ENCODE data around the gene ARHGAP4.
A peak's percentile ranks its signal among the peaks of the same experiment; 100 is the strongest.

Gene ARHGAP4

GRCh38 chrX:153938226-153938786 lies 12.2 kb upstream of the ARHGAP4 start:
- peak; percentile 18 for DNase-seq
- Histone ChIP-seq H3K4me3 (ENCODE audit: low read depth, low read length) (no peak overlapping the region), H3K36me3 (peaks cover 2% of the 10 kb centered on the region), H3K27ac (no peak overlapping the region), H3K27me3 (ENCODE audit: insufficient read depth, low read depth, severe bottlenecking) (peaks cover 18% of the 10 kb centered on the region), H3K9me3 (ENCODE audit: severe bottlenecking) (peaks cover 3% of the 10 kb centered on the region)
- 0 out of 2 replicates have a peak, but pooled peaks have one; percentile 14 for TF ChIP-seq CTCF (IDR thresholded peaks at IDR 0.05; ENCODE audit: low read depth, low read length)

- Histone ChIP-seq H3K4me3 (ENCODE audit: low read depth, low read length) (no peak overlapping the region), H3K27ac (no peak overlapping the region), H3K27me3 (ENCODE audit: insufficient read depth, low read depth, severe bottlenecking) (peaks cover 18% of the 10 kb centered on the region), H3K9me3 (ENCODE audit: severe bottlenecking) (peaks cover 3% of the 10 kb centered on the region), H3K36me3 (peaks cover 14% of the 10 kb centered on the region)
- DNase-seq: no peak
- TF ChIP-seq CTCF (IDR thresholded peaks at IDR 0.05; ENCODE audit: low read depth, low read length): no peak
Measured at GRCh38 chrX:153937056-153937455, 11.0 kb upstream of the ARHGAP4 start.

GRCh38 chrX:153935326-153935851 lies 9.3 kb upstream of the ARHGAP4 start:
- Histone ChIP-seq H3K4me3 (ENCODE audit: low read depth, low read length) (peak overlapping the region; percentile 15; the same call in 1 of the 2 replicates), H3K9me3 (ENCODE audit: severe bottlenecking) (peaks cover 3% of the 10 kb centered on the region), H3K27me3 (ENCODE audit: insufficient read depth, low read depth, severe bottlenecking) (peaks cover 18% of the 10 kb centered on the region), H3K36me3 (peaks cover 31% of the 10 kb centered on the region), H3K27ac (no peak overlapping the region)
- no peak for DNase-seq
- no peak for TF ChIP-seq CTCF (IDR thresholded peaks at IDR 0.05; ENCODE audit: low read depth, low read length)

GRCh38 chrX:153934762-153935325 lies 8.8 kb upstream of the ARHGAP4 start, which contains the start of gene NAA10:
Gene NAA10 (minus strand): TSS chrX:153935037. CDS start chrX:153934904, 133 bp downstream.
- Histone ChIP-seq H3K4me3 (ENCODE audit: low read depth, low read length) (peak within 1 kb of the TSS; percentile 74), H3K36me3 (peaks cover 37% of the 10 kb centered on the region), H3K27me3 (ENCODE audit: insufficient read depth, low read depth, severe bottlenecking) (peaks cover 17% of the 10 kb centered on the region), H3K27ac (peak within 1 kb of the TSS; percentile 74), H3K9me3 (ENCODE audit: severe bottlenecking) (peaks cover 3% of the 10 kb centered on the region)
- TF ChIP-seq CTCF (IDR thresholded peaks at IDR 0.05; ENCODE audit: low read depth, low read length): no peak
- peak; percentile 81 for DNase-seq

- Histone ChIP-seq H3K36me3 (peaks cover 42% of the 10 kb centered on the region), H3K4me3 (ENCODE audit: low read depth, low read length) (peak overlapping the region; percentile 74), H3K9me3 (ENCODE audit: severe bottlenecking) (peaks cover 3% of the 10 kb centered on the region), H3K27ac (peak overlapping the region; percentile 74), H3K27me3 (ENCODE audit: insufficient read depth, low read depth, severe bottlenecking) (peaks cover 13% of the 10 kb centered on the region)
- peak; percentile 9 for DNase-seq
- no peak for TF ChIP-seq CTCF (IDR thresholded peaks at IDR 0.05; ENCODE audit: low read depth, low read length)
Measured at GRCh38 chrX:153934148-153934761, 8.2 kb upstream of the ARHGAP4 start.
